GM18511 (cell line): Measurements from ENCODE around the gene RSKR.
A peak's percentile ranks its signal among the peaks of the same experiment; 100 is the strongest.
"Not testable (repeated sequence)": the region's sequence is repeated elsewhere in the genome, so short reads cannot be mapped to it uniquely, and the experiment has no call there.

Source experiments
- ATAC-seq: cut with Tn5 transposase; IDR thresholded peaks from one replicate; pipeline ENCODE4 v1.9.1; 2021; ENCODE audit warnings: mild to moderate bottlenecking, moderate library complexity; ENCODE audit not compliant: unreplicated experiment

RSKR gene

GRCh38 chr17:28613931-28614381, at the start of gene RSKR:
Gene RSKR, minus strand, starts transcription at chr17:28614185. Its CDS starts 24 bp downstream, at chr17:28614161.
- no peak for ATAC-seq

GRCh38 chr17:28663723-28664122, 49.7 kb upstream of the RSKR start:
- ATAC-seq: no peak

- ATAC-seq: no peak
These were observed 48.5 kb upstream of the RSKR start for GRCh38 chr17:28662527-28662829.

GRCh38 chr17:28661635-28662526, 47.9 kb upstream of the RSKR start, which contains the start of the genes SDF2 and SUPT6H:
Gene SDF2, minus strand, starts transcription at chr17:28661906. Its CDS starts 30 bp downstream, at chr17:28661876.
Gene SUPT6H, plus strand, starts transcription at chr17:28662205. Its CDS starts 11,197 bp downstream, at chr17:28673402.
- ATAC-seq: peak; percentile 97

- ATAC-seq: not testable (repeated sequence)
These were observed 45.5 kb upstream of the RSKR start for GRCh38 chr17:28659497-28659881.

GRCh38 chr17:28658766-28659496, 44.9 kb upstream of the RSKR start:
- not testable (repeated sequence) for ATAC-seq

GRCh38 chr17:28658342-28658741, 44.4 kb upstream of the RSKR start:
- not testable (repeated sequence) for ATAC-seq

GRCh38 chr17:28657756-28658155, 43.8 kb upstream of the RSKR start:
- ATAC-seq: no peak

- no peak for ATAC-seq
These were observed 41.2 kb upstream of the RSKR start for GRCh38 chr17:28655160-28655559.

- no peak for ATAC-seq
These were observed 34.7 kb upstream of the RSKR start for GRCh38 chr17:28648698-28649097.

GRCh38 chr17:28646039-28646754, 32.2 kb upstream of the RSKR start:
- ATAC-seq: no peak

GRCh38 chr17:28645576-28645939, 31.6 kb upstream of the RSKR start:
- no peak for ATAC-seq

- peak; percentile 91 for ATAC-seq
These were observed 31.0 kb upstream of the RSKR start, which contains the start of gene BLTP2 for GRCh38 chr17:28644787-28645575. Gene BLTP2, minus strand, starts transcription at chr17:28645158. Its CDS starts 102 bp downstream, at chr17:28645056.

- ATAC-seq: peak; percentile 17
These were observed 30.2 kb upstream of the RSKR start for GRCh38 chr17:28643983-28644786.

GRCh38 chr17:28641579-28641978, 27.6 kb upstream of the RSKR start:
- no peak for ATAC-seq

- ATAC-seq: no peak
These were observed 21.5 kb upstream of the RSKR start for GRCh38 chr17:28635506-28635905.

GRCh38 chr17:28634206-28634865, 20.4 kb upstream of the RSKR start:
- no peak for ATAC-seq

- ATAC-seq: no peak
These were observed 12.8 kb upstream of the RSKR start for GRCh38 chr17:28626818-28627217.

- ATAC-seq: no peak
These were observed 10.2 kb upstream of the RSKR start for GRCh38 chr17:28624148-28624547.
